ENCODE data around the gene CFH.
"Not testable (repeated sequence)": the region's sequence is repeated elsewhere in the genome, so short reads cannot be mapped to it uniquely, and the experiment has no call there.

Gene CFH

DNA sequence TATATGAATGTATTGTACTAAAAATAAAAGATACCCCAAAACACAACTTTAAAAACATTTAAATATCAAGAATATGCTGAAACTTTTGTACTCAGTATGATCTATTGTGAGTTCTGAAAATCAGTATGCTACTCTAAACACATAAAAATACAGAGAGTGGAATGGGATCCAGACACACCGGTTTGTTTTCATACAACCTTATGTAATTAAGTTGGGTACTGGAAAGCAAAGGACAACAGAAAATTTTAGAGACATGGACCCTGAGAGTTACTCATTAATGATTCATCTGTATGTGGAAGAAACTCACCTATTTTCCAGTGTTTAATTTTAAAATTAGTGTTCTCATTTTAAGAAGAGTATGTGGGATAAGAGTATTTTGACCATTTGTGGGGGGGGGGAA, 121.9 kb downstream of the CFH start:
- DNase-seq = no peak

DNA sequence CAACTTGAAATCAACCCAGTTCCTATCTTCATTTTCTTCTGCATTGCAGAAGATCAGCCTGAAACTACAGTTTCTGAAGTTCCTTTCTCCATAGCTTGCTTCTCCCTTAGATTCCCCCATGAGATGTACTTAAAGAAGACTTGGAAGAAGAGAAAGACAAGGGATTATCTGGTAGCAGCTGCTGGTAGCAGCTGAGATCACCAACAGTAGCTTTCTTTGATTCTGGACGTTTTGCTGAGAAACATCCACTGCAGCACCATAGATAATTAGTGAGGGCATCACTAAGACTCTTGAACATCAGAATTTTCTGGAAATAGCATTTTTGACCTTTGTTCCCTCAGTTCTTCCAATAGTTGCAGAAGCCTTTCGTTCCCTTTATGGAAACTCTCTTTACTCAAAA, 122.3 kb downstream of the CFH start:
- no peak for DNase-seq

DNA sequence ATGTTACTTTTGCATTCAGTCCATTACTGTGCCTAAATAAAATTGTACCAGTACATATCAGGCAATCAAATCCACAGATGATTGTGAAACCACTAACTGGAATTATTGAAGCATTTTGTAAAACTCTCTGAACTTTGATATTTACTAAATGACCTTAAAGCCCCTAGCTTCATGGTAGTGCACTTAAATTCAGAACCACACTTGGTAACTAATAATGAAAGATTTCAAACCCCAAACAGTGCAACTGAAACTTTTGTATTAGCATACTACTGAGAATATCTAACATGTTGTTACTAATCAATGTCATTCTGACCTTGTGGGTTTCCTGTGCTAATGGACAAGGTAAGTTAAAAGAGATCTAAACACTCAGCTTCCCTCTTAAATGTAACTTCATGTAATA, 122.8 kb downstream of the CFH start, which contains the start of gene CFHR3:
CFHR3 (plus strand) TSS at position 238 of the 400 bp plus-strand sequence; CDS start at position 285, 47 bp downstream.
- DNase-seq = no peak

DNA sequence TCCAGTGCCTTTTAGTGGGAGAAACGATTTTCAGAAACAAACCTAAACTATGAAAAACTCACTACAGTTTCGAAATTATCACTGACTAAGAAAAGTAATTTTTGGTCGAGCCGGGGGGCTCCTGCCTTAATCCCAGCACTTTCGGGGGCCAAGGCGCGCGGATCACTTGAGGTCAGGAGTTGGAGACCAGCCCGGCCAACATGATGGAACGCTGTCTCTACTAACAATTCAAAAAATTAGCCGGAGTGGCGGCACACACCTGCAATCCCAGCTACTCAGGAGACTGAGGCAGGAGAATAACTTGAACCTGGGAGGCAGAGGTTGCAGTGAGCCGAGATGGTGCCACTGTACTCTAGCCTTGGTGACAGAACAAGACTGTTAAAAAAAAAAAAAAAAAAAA, 125.8 kb downstream of the CFH start:
- DNase-seq = no peak

DNA sequence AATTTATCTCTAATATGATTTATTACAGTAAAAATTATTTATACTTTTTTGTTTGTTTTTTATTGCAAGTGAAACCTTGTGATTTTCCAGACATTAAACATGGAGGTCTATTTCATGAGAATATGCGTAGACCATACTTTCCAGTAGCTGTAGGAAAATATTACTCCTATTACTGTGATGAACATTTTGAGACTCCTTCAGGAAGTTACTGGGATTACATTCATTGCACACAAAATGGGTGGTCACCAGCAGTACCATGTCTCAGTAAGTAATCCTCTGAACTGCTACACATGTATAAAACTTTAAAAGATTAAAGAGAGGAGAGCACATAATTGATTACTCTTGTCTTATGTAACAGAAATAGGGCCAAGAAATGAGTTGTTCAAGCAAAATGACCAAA, 127.2 kb downstream of the CFH start:
- DNase-seq = no peak

DNA sequence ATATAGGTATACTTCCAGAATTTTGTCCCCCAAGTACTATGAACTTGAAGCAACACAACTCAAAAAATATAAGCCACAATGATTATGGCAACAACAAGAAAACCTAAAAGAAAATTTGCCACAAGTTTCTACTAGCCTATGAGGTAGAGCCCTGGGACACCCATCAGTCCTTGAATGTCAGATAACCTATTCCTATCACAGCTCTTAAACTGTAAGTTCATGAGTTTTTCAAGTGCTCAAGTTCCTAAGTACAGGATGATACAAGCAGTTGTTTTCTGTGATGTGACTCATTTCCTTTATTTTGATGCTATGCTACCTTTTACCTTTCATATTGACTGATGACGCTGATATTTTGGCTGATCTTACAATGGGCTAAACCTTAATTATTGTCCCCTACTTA, 139.4 kb downstream of the CFH start:
- not testable (repeated sequence) for DNase-seq

DNA sequence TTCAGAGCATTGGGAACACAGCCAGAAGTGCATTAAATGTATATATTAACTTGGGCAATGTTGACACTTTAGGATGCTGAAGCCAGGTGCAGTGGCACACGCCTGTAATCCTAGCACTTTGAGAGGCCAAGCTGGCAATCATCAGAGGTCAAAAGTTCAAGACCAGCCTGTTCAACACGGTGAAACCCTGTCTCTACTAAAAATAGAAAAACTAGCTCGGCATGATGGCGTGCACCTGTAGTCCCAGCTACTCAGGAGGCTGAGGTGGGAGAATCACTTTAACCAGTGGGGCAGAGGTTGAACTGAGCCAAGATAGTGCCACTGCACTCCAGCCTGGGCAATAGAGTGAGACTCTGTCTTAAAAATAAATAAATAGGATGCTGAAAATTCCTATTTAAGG, 142.3 kb downstream of the CFH start:
- DNase-seq = not testable (repeated sequence)
